NCI-H1436 treated with DMSO at 0.1 percent for 48 hours (cell line): ENCODE measurements around the gene SMIM34.

Source experiments
- DNase-seq: peaks from one replicate; lab custom pipeline; 2025; lab: John Stamatoyannopoulos, UW

SMIM34 gene

GRCh38 chr21:34372321-34372720 is 51.4 kb downstream of the SMIM34 start:
- DNase-seq, result no peak

- DNase-seq, result no peak
Measured at GRCh38 chr21:34369741-34370140, 54.0 kb downstream of the SMIM34 start.
